KMS-11 (cell line): ENCODE results near the gene KRT1.

Experiments
- H2AFZ ChIP-seq: fragments of 200-600 bp; sonication (generic); 2 replicates; pipeline ENCODE4 v1.6.1; 2016; ENCODE audit warnings: antibody characterized with exemption, mixed run types, low read depth
- H3K27ac ChIP-seq: fragments of 200-600 bp; sonication (generic); 2 replicates; pipeline ENCODE4 v1.6.1; 2016; ENCODE audit warnings: mild to moderate bottlenecking, mixed run types
- H3K27me3 ChIP-seq: fragments of 200-600 bp; sonication (generic); 2 replicates; pipeline ENCODE4 v1.6.1; 2017; ENCODE audit warnings: mild to moderate bottlenecking, low read depth, mixed run types, moderate library complexity; ENCODE audit not compliant: insufficient read depth
- H3K36me3 ChIP-seq: fragments of 200-600 bp; sonication (generic); 2 replicates; pipeline ENCODE4 v1.6.1; 2017; ENCODE audit warnings: mild to moderate bottlenecking, mixed run types; ENCODE audit not compliant: insufficient read depth
- H3K4me1 ChIP-seq: fragments of 200-600 bp; sonication (generic); 2 replicates; pipeline ENCODE4 v1.6.1; 2016; ENCODE audit warnings: mild to moderate bottlenecking, low read depth, mixed run types; ENCODE audit not compliant: poor library complexity, severe bottlenecking
- H3K4me2 ChIP-seq: fragments of 200-600 bp; sonication (generic); 2 replicates; pipeline ENCODE4 v1.7.0; 2016; ENCODE audit warnings: mild to moderate bottlenecking, mixed run types
- H3K4me3 ChIP-seq: fragments of 200-600 bp; sonication (generic); IDR thresholded peaks from 2 replicates; pipeline ENCODE4 v1.6.1; 2017; ENCODE audit warnings: low read depth, low read length, mixed read lengths; ENCODE audit not compliant: insufficient read depth
- H3K79me2 ChIP-seq: fragments of 200-600 bp; sonication (generic); 2 replicates; pipeline ENCODE4 v1.6.1; 2016; ENCODE audit warnings: low read depth, mixed run types; ENCODE audit not compliant: insufficient read depth
- H3K9ac ChIP-seq: fragments of 200-600 bp; sonication (generic); 2 replicates; pipeline ENCODE4 v1.6.1; 2016; ENCODE audit warnings: mild to moderate bottlenecking, mixed run types
- H4K20me1 ChIP-seq: fragments of 200-600 bp; sonication (generic); 2 replicates; pipeline ENCODE4 v1.6.1; 2016; ENCODE audit warnings: mild to moderate bottlenecking, mixed run types; ENCODE audit not compliant: insufficient read depth
- CTCF ChIP-seq: fragments of 200-600 bp; sonication (generic); conservative IDR thresholded peaks from 2 replicates; pipeline ENCODE4 v1.6.1; 2017; ENCODE audit warnings: low read depth, mild to moderate bottlenecking, antibody characterized with exemption, low read length, moderate library complexity, mixed read lengths

The KRT1 gene

GRCh38 chr12:52648012-52648550 is 32.1 kb downstream of the KRT1 start:
- Histone ChIP-seq H3K4me1 (no peaks in the 10 kb centered on the region), H3K27me3 (peaks cover 41% of the 10 kb centered on the region; the same call in 1 of the 2 replicates), H2AFZ (no peak overlapping the region), H3K4me2 (no peak overlapping the region), H3K36me3 (no peaks in the 10 kb centered on the region), H4K20me1 (no peaks in the 10 kb centered on the region), H3K79me2 (no peaks in the 10 kb centered on the region), H3K27ac (no peak overlapping the region), H3K4me3 (no peak overlapping the region), H3K9ac (no peak overlapping the region)
- TF ChIP-seq CTCF = no peak

DNA sequence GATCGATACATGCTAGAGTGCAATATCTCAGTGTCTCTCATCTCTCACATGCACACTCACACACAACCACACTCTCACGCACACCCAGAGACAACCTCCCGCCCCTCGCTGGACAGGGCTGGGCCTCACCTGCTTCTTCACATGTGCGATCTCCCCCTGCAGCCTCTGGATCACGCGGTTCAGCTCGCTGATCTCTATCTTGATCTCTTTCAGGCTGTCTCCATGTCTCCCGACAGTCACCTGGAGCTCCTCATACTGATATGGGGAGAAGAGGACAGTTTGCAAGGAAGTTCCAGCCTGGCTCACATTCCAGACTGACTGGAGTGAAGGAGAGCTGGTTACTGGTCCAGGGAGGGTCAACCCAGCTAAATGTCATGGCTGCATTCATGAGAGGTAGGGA is 32.6 kb downstream of the KRT1 start:
- Histone ChIP-seq H3K27ac (no peak overlapping the region), H4K20me1 (no peaks in the 10 kb centered on the region), H2AFZ (no peak overlapping the region), H3K36me3 (no peaks in the 10 kb centered on the region), H3K4me2 (no peak overlapping the region), H3K79me2 (no peaks in the 10 kb centered on the region), H3K9ac (no peak overlapping the region), H3K4me3 (no peak overlapping the region), H3K27me3 (peaks cover 36% of the 10 kb centered on the region; the same call in 1 of the 2 replicates), H3K4me1 (no peaks in the 10 kb centered on the region)
- TF ChIP-seq CTCF = no peak

GRCh38 chr12:52646613-52647012 is 33.6 kb downstream of the KRT1 start:
- Histone ChIP-seq H3K4me3 (no peak overlapping the region), H3K79me2 (no peaks in the 10 kb centered on the region), H3K27me3 (peaks cover 37% of the 10 kb centered on the region; the same call in 1 of the 2 replicates), H3K4me2 (no peak overlapping the region), H3K36me3 (no peaks in the 10 kb centered on the region), H3K4me1 (no peaks in the 10 kb centered on the region), H4K20me1 (no peaks in the 10 kb centered on the region), H2AFZ (no peak overlapping the region), H3K9ac (no peak overlapping the region), H3K27ac (no peak overlapping the region)
- no peak for TF ChIP-seq CTCF

GRCh38 chr12:52645982-52646381 is 34.2 kb downstream of the KRT1 start:
- Histone ChIP-seq H3K79me2 (no peaks in the 10 kb centered on the region), H3K9ac (no peak overlapping the region), H3K4me2 (no peak overlapping the region), H3K4me3 (no peak overlapping the region), H3K27ac (no peak overlapping the region), H3K27me3 (peaks cover 37% of the 10 kb centered on the region; the same call in 1 of the 2 replicates), H3K4me1 (no peaks in the 10 kb centered on the region), H4K20me1 (no peaks in the 10 kb centered on the region), H2AFZ (no peak overlapping the region), H3K36me3 (no peaks in the 10 kb centered on the region)
- TF ChIP-seq CTCF = no peak
